ENCODE results near the gene SPINK14. TPM values are rescaled to one million over a fixed set of nuclear protein-coding genes. Genes with fewer than 3 reads are reported as not detected.

Gene SPINK14, protein sequence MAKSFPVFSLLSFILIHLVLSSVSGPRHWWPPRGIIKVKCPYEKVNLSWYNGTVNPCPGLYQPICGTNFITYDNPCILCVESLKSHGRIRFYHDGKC
- total RNA-seq = not detected in 2 replicates

DNA sequence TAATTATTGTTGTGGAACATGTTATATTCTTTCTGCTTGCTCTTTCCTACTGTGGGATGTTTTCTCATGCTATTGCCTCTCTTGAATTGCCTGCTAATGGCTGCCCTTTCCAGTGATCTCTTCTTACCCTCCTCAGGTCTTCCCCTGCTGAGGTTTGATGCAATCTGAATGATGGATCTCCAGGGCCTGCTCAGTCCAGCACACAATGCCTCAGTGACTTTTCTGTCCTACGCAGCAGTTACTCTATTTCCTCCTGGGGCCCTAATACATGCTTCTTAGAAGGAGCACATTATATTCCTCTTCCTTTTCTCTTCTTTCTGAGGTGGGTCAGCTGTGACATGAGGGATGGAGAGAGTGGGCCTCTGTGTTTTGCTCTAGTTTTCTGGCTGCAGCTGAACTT lies at the start of gene SPINK14:
SPINK14 (plus strand) TSS at position 301 of the 400 bp plus-strand sequence. CDS start 1,187 bp downstream, outside the sequence.

DNA sequence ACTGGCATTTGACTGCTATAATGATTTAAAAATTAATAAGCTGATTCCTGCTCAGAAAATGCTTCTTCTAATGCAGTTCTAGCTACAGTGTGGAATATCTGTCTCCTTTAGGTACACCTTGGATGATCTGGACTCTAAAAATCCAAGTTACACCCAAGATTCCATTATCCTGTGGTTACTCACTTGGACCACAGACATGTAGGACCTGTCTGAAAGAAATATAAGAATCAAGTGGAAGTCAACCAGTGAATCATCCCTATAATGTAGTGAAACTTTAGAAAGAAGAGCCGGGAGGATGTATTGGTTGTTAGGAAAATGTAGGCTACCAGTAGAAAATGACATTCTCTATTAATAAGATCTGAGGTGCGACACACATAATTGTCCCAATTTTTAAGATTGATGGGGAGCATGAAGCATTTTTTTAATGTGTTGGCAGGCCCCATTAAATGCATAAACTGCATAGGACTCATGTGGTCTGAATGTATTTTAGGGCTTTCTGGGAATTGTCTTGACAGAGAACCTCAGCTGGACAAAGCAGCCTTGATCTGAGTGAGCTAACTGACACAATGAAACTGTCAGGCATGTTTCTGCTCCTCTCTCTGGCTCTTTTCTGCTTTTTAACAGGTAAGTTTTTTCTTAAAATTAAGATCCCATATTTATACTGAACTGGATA lies 34.3 kb downstream of the SPINK14 start, which contains the start of gene SPINK6:
SPINK6 (plus strand) TSS at position 512 of the 673 bp plus-strand sequence; CDS start at position 567, 55 bp downstream.

Other genes starting within 250 kb of the SPINK14 start
- gene SPINK5, start 104.6 kb upstream of the SPINK14 start, total RNA-seq = not detected in 2 replicates
- not detected in 2 replicates for gene SPINK6, start 34.5 kb downstream of the SPINK14 start, total RNA-seq
- gene MARCOL, start 70.0 kb downstream of the SPINK14 start, total RNA-seq = not detected in 2 replicates
- gene SPINK13, start 100.2 kb downstream of the SPINK14 start, total RNA-seq = 0.22 and 0.37 TPM in 2 replicates
- gene SPINK7, start 143.9 kb downstream of the SPINK14 start, total RNA-seq = not detected in 2 replicates
- not detected in 2 replicates for gene SPINK9, start 167.0 kb downstream of the SPINK14 start, total RNA-seq
- gene FBXO38, start 215.4 kb downstream of the SPINK14 start, total RNA-seq = 64.2 and 67.3 TPM in 2 replicates

Measured in uterine smooth muscle cell (primary cell).